IMR-90 (cell line): ENCODE results near the gene PSKH1. TPM values are rescaled to one million over a fixed set of nuclear protein-coding genes. Genes with fewer than 3 reads are reported as not detected.

Experiments used
- ATAC-seq: fragments of 200-7000 bp; cut with Tn5 transposase; 2 replicates; pipeline ENCODE4 v1.9.1; 2020; ENCODE audit warnings: low read depth, mild to moderate bottlenecking, moderate library complexity
- BruUV-seq: library from RNA; stranded (reverse); fragments of 400-500 nt; replicated peaks from 2 replicates; lab custom pipeline; 2021; lab: Mats Ljungman, UMichigan
- CTCF ChIA-PET: fragments of 300-600 bp; formaldehyde crosslinking; extraction: SDS; loops from one replicate; lab custom pipeline; 2021; ENCODE audit warnings: antibody characterized with exemption; lab: Yijun Ruan, JAX
- POLR2A ChIA-PET: fragments of 300-600 bp; sonication (Branson Sonifier 250); formaldehyde crosslinking; loops from one replicate; lab custom pipeline; 2022; ENCODE audit warnings: antibody characterized with exemption; ENCODE audit not compliant: unreplicated experiment; lab: Charles Lee
- DNase-seq: peaks from one replicate; pipeline ENCODE4 v3.0.0; 2013
- H2AFZ ChIP-seq: replicated peaks from 2 replicates; pipeline ENCODE3; 2013; ENCODE audit warnings: low read length, mild to moderate bottlenecking; ENCODE audit not compliant: poor library complexity
- H2AK5ac ChIP-seq: 2 replicates; pipeline ENCODE4 v1.6.1; 2013; ENCODE audit warnings: low read depth, low read length, inconsistent platforms
- H2AK9ac ChIP-seq: replicated peaks from 2 replicates; pipeline ENCODE3; 2013; ENCODE audit warnings: mild to moderate bottlenecking, low read depth, low read length, moderate library complexity; ENCODE audit not compliant: poor library complexity
- H2BK120ac ChIP-seq: 2 replicates; pipeline ENCODE4 v1.6.1; 2013; ENCODE audit warnings: low read depth, low read length, inconsistent platforms
- H2BK15ac ChIP-seq: 3 replicates; pipeline ENCODE4 v1.6.1; 2013; ENCODE audit warnings: low read depth, low read length, inconsistent platforms
- H2BK20ac ChIP-seq: 2 replicates; pipeline ENCODE4 v1.6.1; 2013; ENCODE audit warnings: low read depth, mild to moderate bottlenecking, inconsistent platforms, low read length, moderate library complexity
- H2BK5ac ChIP-seq: 2 replicates; pipeline ENCODE4 v1.6.1; 2013; ENCODE audit warnings: mild to moderate bottlenecking, low read depth, low read length, inconsistent platforms; ENCODE audit not compliant: poor library complexity, severe bottlenecking
- H3K14ac ChIP-seq: replicated peaks from 2 replicates; pipeline ENCODE4 v1.6.1; 2013; ENCODE audit warnings: low read depth, low read length, inconsistent platforms
- H3K18ac ChIP-seq: 2 replicates; pipeline ENCODE4 v1.6.1; 2013; ENCODE audit warnings: low read depth, low read length, control low read depth
- H3K23ac ChIP-seq: 2 replicates; pipeline ENCODE4 v1.6.1; 2013; ENCODE audit warnings: low read depth, low read length, inconsistent platforms
- H3K27ac ChIP-seq: 2 replicates; pipeline ENCODE4 v1.5.1; 2013; ENCODE audit warnings: mild to moderate bottlenecking, control low read depth, low read length; ENCODE audit not compliant: insufficient read depth
- H3K27me3 ChIP-seq: 2 replicates; pipeline ENCODE4 v1.6.1; 2013; ENCODE audit warnings: low read length; ENCODE audit not compliant: control insufficient read depth, insufficient read depth
- H3K36me3 ChIP-seq: 2 replicates; pipeline ENCODE4 v1.6.1; 2013; ENCODE audit warnings: low read length, mixed read lengths; ENCODE audit not compliant: control insufficient read depth, insufficient read depth
- H3K4ac ChIP-seq: 2 replicates; pipeline ENCODE4 v1.6.1; 2013; ENCODE audit warnings: low read depth, low read length, inconsistent platforms
- H3K4me1 ChIP-seq: 2 replicates; pipeline ENCODE4 v1.6.1; 2013; ENCODE audit warnings: low read length, mixed read lengths; ENCODE audit not compliant: control insufficient read depth, insufficient read depth
- H3K4me2 ChIP-seq: 2 replicates; pipeline ENCODE4 v1.6.1; 2013; ENCODE audit warnings: low read depth, mild to moderate bottlenecking, control low read depth, low read length, moderate library complexity
- H3K4me3 ChIP-seq: 2 replicates; pipeline ENCODE4 v1.5.1; 2013; ENCODE audit warnings: low read depth, mild to moderate bottlenecking, control low read depth, low read length, moderate library complexity; ENCODE audit not compliant: insufficient read depth
- H3K56ac ChIP-seq: 2 replicates; pipeline ENCODE4 v1.6.1; 2013; ENCODE audit warnings: low read length, inconsistent platforms; ENCODE audit not compliant: insufficient read depth; ENCODE audit errors: extremely low read depth
- H3K79me1 ChIP-seq, 2 experiments: 2 replicates each; pipeline ENCODE4 v1.6.1; 2013; ENCODE audit warnings: low read length in 2 of 2, inconsistent platforms in 1 of 2, low read depth in 1 of 2
- H3K9ac ChIP-seq: 2 replicates; pipeline ENCODE4 v1.6.1; 2013; ENCODE audit warnings: low read depth, low read length, control low read depth
- H3K9me1 ChIP-seq: 2 replicates; pipeline ENCODE4 v1.6.1; 2013; ENCODE audit warnings: low read length, inconsistent platforms; ENCODE audit not compliant: insufficient read depth
- H3K9me3 ChIP-seq: 2 replicates; pipeline ENCODE4 v1.6.1; 2013; ENCODE audit warnings: low read length; ENCODE audit not compliant: control insufficient read depth, insufficient read depth
- H4K20me1 ChIP-seq: 2 replicates; pipeline ENCODE4 v1.6.1; 2013; ENCODE audit warnings: low read length, inconsistent platforms; ENCODE audit not compliant: insufficient read depth
- H4K5ac ChIP-seq: 2 replicates; pipeline ENCODE4 v1.6.1; 2013; ENCODE audit warnings: mild to moderate bottlenecking, low read depth, low read length, control low read depth
- H4K8ac ChIP-seq, 2 experiments: 2 replicates each; pipeline ENCODE4 v1.6.1; 2013; ENCODE audit warnings: low read depth in 2 of 2, low read length in 2 of 2, control low read depth in 1 of 2, inconsistent platforms in 1 of 2
- H4K91ac ChIP-seq: 2 replicates; pipeline ENCODE4 v1.6.1; 2013; ENCODE audit warnings: low read depth, low read length, inconsistent platforms; ENCODE audit not compliant: insufficient read depth
- BHLHE40 ChIP-seq: fragments of 150-350 bp; IDR thresholded peaks from 2 replicates; pipeline ENCODE4 v1.6.1; 2016; ENCODE audit warnings: mild to moderate bottlenecking, low read depth, low read length
- CTCF ChIP-seq: conservative IDR thresholded peaks from 2 replicates; pipeline ENCODE4 v1.5.1; 2012; ENCODE audit warnings: mild to moderate bottlenecking, low read depth, low read length, improper control_type of control experiment
- MXI1 ChIP-seq: IDR thresholded peaks from 2 replicates; pipeline ENCODE4 v1.6.1; 2012; ENCODE audit warnings: low read depth, mild to moderate bottlenecking, low read length, moderate library complexity, borderline replicate concordance
- WGBS, 2 experiments: methylation state at CpG; one replicate each; pipeline versions ENCODE4 v1.1.5 to v1.1.7; 2013; ENCODE audit warnings: missing lambda C conversion rate in 2 of 2; ENCODE audit not compliant: insufficient read length in 1 of 2; ENCODE audit errors: extremely low coverage in 2 of 2; 5-methylcytosine and 5-hydroxymethylcytosine counted together
- dilution Hi-C: fragments of 300-500 bp; cut with HindIII; formaldehyde crosslinking; loops from one replicate; pipeline ENCODE4 v1.14.3; 2018; ENCODE audit warnings: low sequenced_read_pairs; ENCODE audit not compliant: unreplicated experiment
- in situ Hi-C: fragments of 300-500 bp; cut with MboI; formaldehyde crosslinking; loops from 3 replicates; pipeline ENCODE4 v1.14.3; 2019; ENCODE audit warnings: low sequenced_read_pairs, inconsistent platforms, mixed read lengths
- intact Hi-C: fragments of 100-400 bp; cut with micrococcal nuclease; formaldehyde crosslinking; loops from 2 replicates; pipeline ENCODE4 v1.10.0; 2022
- polyA plus RNA-seq, 3 experiments: library from polyadenylated mRNA; depleted of rRNA; stranded (reverse); fragments of >200 nt; gene quantifications; 2 replicates each; pipeline ENCODE4 v1.2.3, GENCODE V29; 2012; ENCODE audit warnings: low replicate concordance in 1 of 3
- total RNA-seq: library from RNA; depleted of rRNA; stranded (reverse); fragments of >200 nt; gene quantifications from 2 replicates; pipeline ENCODE4 v1.2.3, GENCODE V29; 2012

Gene PSKH1
- total and polyA plus RNA-seq, 2 of the 4 experiments (the other 2 are of a cell fraction) = 11.5 to 26.7 TPM

GRCh38 chr16:67948015-67948414, 55.0 kb downstream of the PSKH1 start:
- Histone ChIP-seq H3K18ac (no peak overlapping the region), H2BK15ac (no peak overlapping the region), H2BK120ac (no peak overlapping the region), H2AFZ (no peak overlapping the region), H3K27ac (no peak overlapping the region), H4K5ac (no peak overlapping the region), H3K36me3 (peaks cover 96% of the 10 kb centered on the region), H3K23ac (no peak overlapping the region), H2AK9ac (peak overlapping the region; percentile 42), H3K27me3 (no peaks in the 10 kb centered on the region), H3K9ac (no peak overlapping the region), H3K4me3 (no peak overlapping the region), H3K9me1 (no peaks in the 10 kb centered on the region), H4K20me1 (peaks cover 53% of the 10 kb centered on the region), H2AK5ac (no peak overlapping the region), H3K9me3 (no peaks in the 10 kb centered on the region), H3K14ac (no peak overlapping the region), H3K79me1 (peaks cover 24 to 87% of the 10 kb centered on the region in 2 experiments), H3K4me1 (no peaks in the 10 kb centered on the region), H3K56ac (no peak overlapping the region), H3K4me2 (no peak overlapping the region), H2BK5ac (no peak overlapping the region), H4K8ac (no peak overlapping the region), H2BK20ac (no peak overlapping the region), H3K4ac (no peak overlapping the region), H4K91ac (no peak overlapping the region)
- no peak for ATAC-seq
- intact Hi-C loops = no loop called here
- 100% methylated on average over 7 of the region's 15 CpGs; no CpG with 5 or more reads in 1 of the 2 experiments for WGBS, 2 experiments
- TF ChIP-seq MXI1 (no peak), CTCF (no peak), BHLHE40 (no peak)
- dilution Hi-C loops = no loop called here
- in situ Hi-C loops = loop anchor here (25.0 kb wide), 1 partner anchor 411 kb away; the partner anchor contains the start of gene RIPOR1
- no TSS peak for BruUV-seq
- no peak for DNase-seq
- ChIA-PET CTCF (no interaction called here), POLR2A (no interaction called here)
